Ishikawa (cell line): Measurements from ENCODE around the gene NOL9.

Source experiments
- EP300 ChIP-seq: IDR thresholded peaks from 2 replicates; pipeline ENCODE4 v1.6.1; 2012; ENCODE audit warnings: borderline replicate concordance
- FOXM1 ChIP-seq: IDR thresholded peaks from 2 replicates; pipeline ENCODE4 v1.6.1; 2012; ENCODE audit warnings: low read depth, borderline replicate concordance
- MAX ChIP-seq: IDR thresholded peaks from 2 replicates; pipeline ENCODE4 v1.6.1; 2012
- RAD21 ChIP-seq: IDR thresholded peaks from 2 replicates; pipeline ENCODE4 v1.6.1; 2012; ENCODE audit warnings: low read depth
- TAF1 ChIP-seq: IDR thresholded peaks from 2 replicates; pipeline ENCODE4 v1.6.1; 2012; ENCODE audit warnings: low read depth, mild to moderate bottlenecking

GRCh38 chr1:6517435-6517851, 36.9 kb downstream of the NOL9 start:
- TF ChIP-seq RAD21 (no peak), MAX (no peak), EP300 (no peak), TAF1 (no peak), FOXM1 (no peak)
